ENCODE measurements around the gene TMCC3.

- TF ChIP-seq SMC3 (conservative IDR thresholded peaks at IDR 0.05; ENCODE audit: insufficient read depth, low read depth, low read length) (no peak), GMEB1 (CRISPR knock-in tag; IDR thresholded peaks at IDR 0.05) (no peak)
Observed at GRCh38 chr12:94589591-94590001, 60.8 kb downstream of the TMCC3 start.

Measured in K562 (cell line).